Cardiac muscle cell (in vitro differentiated cells and primary cell): ENCODE measurements around the gene MEIOSIN. TPM values are rescaled to one million over a fixed set of nuclear protein-coding genes. Genes with fewer than 3 reads are reported as not detected.

ENCODE experiments used
- DNase-seq, 2 donors: peaks; one replicate each; pipeline versions ENCODE4 v3.0.0 to v3.0.0-alpha.2; 2010 to 2017; ENCODE audit warnings: low read depth in 1 of 2, low spot score in 1 of 2
- H3K27ac ChIP-seq: fragments of 200-600 bp; sonication (generic); 2 replicates; pipeline ENCODE4 v1.5.1; 2016
- H3K27me3 ChIP-seq: fragments of 200-600 bp; sonication (generic); 2 replicates; pipeline ENCODE4 v1.6.0; 2016; ENCODE audit warnings: control low read depth
- H3K36me3 ChIP-seq: fragments of 200-600 bp; sonication (generic); 2 replicates; pipeline ENCODE4 v1.5.1; 2016; ENCODE audit warnings: control low read depth
- H3K4me1 ChIP-seq: fragments of 200-600 bp; sonication (generic); 2 replicates; pipeline ENCODE4 v1.8.1; 2017; ENCODE audit warnings: low read depth, mild to moderate bottlenecking, mixed run types
- H3K4me3 ChIP-seq: fragments of 200-600 bp; sonication (generic); 2 replicates; pipeline ENCODE4 v1.5.1; 2016; ENCODE audit warnings: mild to moderate bottlenecking
- H3K9me3 ChIP-seq: fragments of 200-600 bp; sonication (generic); 2 replicates; pipeline ENCODE4 v1.5.1; 2017; ENCODE audit warnings: low read depth, mild to moderate bottlenecking, control low read depth
- CTCF ChIP-seq: IDR thresholded peaks from 2 replicates; pipeline ENCODE4 v1.5.1; 2012; ENCODE audit warnings: low read depth, mild to moderate bottlenecking, low read length
- polyA plus RNA-seq: library from polyadenylated mRNA; unstranded; fragments of >200 nt; fragmentation: Nextera tagmentation; extraction: Ambion mirVana; gene quantifications from 2 replicates; pipeline ENCODE4 v1.2.1, GENCODE V29; 2016
- total RNA-seq: library from RNA; depleted of rRNA; stranded (reverse); fragments of >200 nt; gene quantifications from 2 replicates; pipeline ENCODE4 v1.2.3, GENCODE V29; 2016

Gene MEIOSIN
- total and polyA plus RNA-seq, 2 experiments from 2014 or later: 0.18 to 0.33 TPM

DNA sequence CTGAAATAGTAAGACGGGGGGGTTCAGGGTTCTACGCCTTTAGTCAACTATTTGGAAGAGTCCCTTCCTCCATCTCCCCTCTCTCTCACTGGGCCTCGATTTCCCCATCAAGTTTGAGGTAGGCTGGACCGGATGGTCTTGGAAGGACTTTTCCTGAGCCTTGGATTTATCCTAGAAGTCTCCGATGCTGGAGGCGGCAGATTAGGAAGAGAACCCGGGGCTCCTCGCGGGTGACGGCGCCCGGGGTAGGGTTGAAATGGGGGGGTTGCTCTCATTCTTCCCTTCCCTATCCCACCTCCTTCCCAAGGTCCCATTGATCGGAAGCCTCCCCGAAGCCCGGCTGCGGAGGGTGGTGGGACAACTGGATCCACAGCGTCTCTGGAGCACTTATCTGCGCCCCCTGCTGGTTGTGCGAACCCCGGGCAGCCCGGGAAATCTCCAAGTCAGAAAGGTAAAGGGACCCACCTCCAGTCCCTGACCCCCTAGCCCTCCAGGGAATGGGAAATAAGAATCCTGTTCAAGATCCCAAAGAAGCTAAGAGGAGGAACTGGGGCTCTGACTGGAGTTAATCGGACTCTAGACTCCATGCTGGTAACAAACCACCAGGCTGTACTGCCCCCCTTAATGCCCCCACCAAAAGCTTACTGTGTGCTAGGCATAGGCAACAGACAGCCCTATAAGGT, 40.0 kb upstream of the MEIOSIN start:
- peak; percentile 74 to 89 for DNase-seq
- no peaks in the 10 kb centered on the region for H3K27me3 ChIP-seq
- TF ChIP-seq CTCF: peak; percentile 98
- peak overlapping the region; percentile 53 for H3K4me3 ChIP-seq
- no peaks in the 10 kb centered on the region for H3K4me1 ChIP-seq
- H3K9me3 ChIP-seq: no peaks in the 10 kb centered on the region
- H3K36me3 ChIP-seq: peaks cover 2% of the 10 kb centered on the region
- H3K27ac ChIP-seq: peak overlapping the region; percentile 83

- Histone ChIP-seq H3K9me3 (no peaks in the 10 kb centered on the region), H3K27me3 (no peaks in the 10 kb centered on the region), H3K27ac (no peak overlapping the region), H3K4me1 (no peaks in the 10 kb centered on the region), H3K36me3 (peaks cover 6% of the 10 kb centered on the region), H3K4me3 (no peak overlapping the region)
- TF ChIP-seq CTCF: no peak
- no peak for DNase-seq
These were observed 31.6 kb upstream of the MEIOSIN start for GRCh38 chr19:45701676-45702075.

GRCh38 chr19:45705115-45705514, 28.1 kb upstream of the MEIOSIN start:
- TF ChIP-seq CTCF: no peak

GRCh38 chr19:45705710-45706415, 27.4 kb upstream of the MEIOSIN start:
- Histone ChIP-seq H3K4me3 (no peak overlapping the region), H3K27me3 (no peaks in the 10 kb centered on the region)
- no peak for TF ChIP-seq CTCF

More at GRCh38 chr19:45705115-45705514, 28.1 kb upstream of the MEIOSIN start:
- peaks cover 6% of the 10 kb centered on the region for H3K36me3 ChIP-seq
- no peaks in the 10 kb centered on the region for H3K9me3 ChIP-seq
- no peaks in the 10 kb centered on the region for H3K4me1 ChIP-seq
- no peak for DNase-seq
- no peak overlapping the region for H3K27ac ChIP-seq
- H3K4me3 ChIP-seq: no peak overlapping the region
- no peaks in the 10 kb centered on the region for H3K27me3 ChIP-seq

DNA sequence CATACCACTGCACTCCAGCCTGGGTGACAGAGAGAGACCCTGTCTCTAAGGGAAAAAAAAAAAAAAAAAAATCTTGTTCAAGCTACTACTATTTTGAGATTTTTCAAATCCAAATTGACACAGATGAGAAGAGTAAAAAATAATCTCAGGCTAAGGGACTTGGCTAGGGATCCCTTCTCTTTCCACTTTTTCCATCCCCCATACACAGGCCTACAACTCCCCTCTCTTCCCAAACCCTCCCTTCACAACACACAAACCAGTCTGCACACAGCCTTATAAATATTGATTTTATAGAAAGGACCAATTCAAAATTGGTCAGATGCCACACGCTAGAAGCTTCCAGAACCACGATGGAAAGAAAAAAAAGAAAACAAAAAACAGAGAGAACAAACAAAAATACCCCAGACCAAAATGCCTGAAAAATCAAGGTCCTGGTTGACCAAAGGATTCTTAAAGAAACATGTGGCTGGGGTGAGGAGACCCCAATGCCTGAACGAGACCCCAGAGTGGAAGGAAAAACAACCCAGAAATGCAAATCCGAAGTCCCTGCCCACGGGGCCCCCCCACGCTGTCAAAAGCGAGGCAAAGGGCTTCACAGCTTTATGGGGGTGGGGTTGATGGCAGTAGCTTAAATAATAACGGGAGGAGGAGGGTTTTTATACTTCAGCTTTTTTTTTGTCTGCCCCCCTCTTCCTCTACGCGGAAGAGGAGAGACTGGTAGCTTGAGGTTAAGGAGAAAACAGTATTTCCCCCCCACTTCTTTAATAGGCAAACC, 22.7 kb upstream of the MEIOSIN start:
- no peak for DNase-seq
- H3K27ac ChIP-seq: peak overlapping the region; percentile 25
- TF ChIP-seq CTCF: no peak

More at GRCh38 chr19:45705710-45706415, 27.4 kb upstream of the MEIOSIN start:
- Histone ChIP-seq H3K27ac (no peak overlapping the region), H3K4me1 (peaks cover 5% of the 10 kb centered on the region), H3K9me3 (no peaks in the 10 kb centered on the region), H3K36me3 (peaks cover 6% of the 10 kb centered on the region)
- no peak for DNase-seq

More for the DNA sequence above, 22.7 kb upstream of the MEIOSIN start:
- Histone ChIP-seq H3K9me3 (no peaks in the 10 kb centered on the region), H3K4me3 (no peak overlapping the region), H3K27me3 (no peaks in the 10 kb centered on the region), H3K36me3 (no peaks in the 10 kb centered on the region), H3K4me1 (peaks cover 5% of the 10 kb centered on the region)
